Stimulated activated naive B cell treated with anti-CD40 and anti-IgM and Interleukin-4, amounts not matched to agents 10 μg/mL and 1 μg/mL and 100 μg/mL, for 72 hours (primary cell): ENCODE measurements around the gene SUGCT.

Experiments
- ATAC-seq, 2 donors: fragments of 150-1000 bp; cut with Tn5 transposase; replicated peaks; 2 replicates each; pipeline ENCODE4 v1.10.0; 2021; ENCODE audit warnings: moderate library complexity in 1 of 2
- DNase-seq: peaks from one replicate; pipeline ENCODE4 v3.0.0; 2021
- H3K27ac Mint-ChIP-seq: one replicate; pipeline ENCODE4 v1.8.0; 2022; ENCODE audit warnings: mild to moderate bottlenecking, mixed read lengths
- H3K27me3 Mint-ChIP-seq, 2 donors: one replicate each; pipeline ENCODE4 v1.8.0; 2022; ENCODE audit warnings: mixed read lengths in 2 of 2
- H3K36me3 Mint-ChIP-seq, 2 donors: one replicate each; pipeline ENCODE4 v1.8.0; 2022; ENCODE audit warnings: mixed read lengths in 2 of 2, mild to moderate bottlenecking in 1 of 2
- H3K4me1 Mint-ChIP-seq, 2 donors: one replicate each; pipeline ENCODE4 v1.8.0; 2022; ENCODE audit warnings: mixed read lengths in 2 of 2, mild to moderate bottlenecking in 1 of 2
- H3K4me3 Mint-ChIP-seq, 2 donors: one replicate each; pipeline ENCODE4 v1.8.0; 2022; ENCODE audit warnings: mild to moderate bottlenecking in 2 of 2, mixed read lengths in 2 of 2, moderate library complexity in 1 of 2
- H3K9me3 Mint-ChIP-seq, 2 donors: one replicate each; pipeline ENCODE4 v1.8.0; 2022; ENCODE audit warnings: mixed read lengths in 2 of 2, mild to moderate bottlenecking in 1 of 2

SUGCT gene

DNA sequence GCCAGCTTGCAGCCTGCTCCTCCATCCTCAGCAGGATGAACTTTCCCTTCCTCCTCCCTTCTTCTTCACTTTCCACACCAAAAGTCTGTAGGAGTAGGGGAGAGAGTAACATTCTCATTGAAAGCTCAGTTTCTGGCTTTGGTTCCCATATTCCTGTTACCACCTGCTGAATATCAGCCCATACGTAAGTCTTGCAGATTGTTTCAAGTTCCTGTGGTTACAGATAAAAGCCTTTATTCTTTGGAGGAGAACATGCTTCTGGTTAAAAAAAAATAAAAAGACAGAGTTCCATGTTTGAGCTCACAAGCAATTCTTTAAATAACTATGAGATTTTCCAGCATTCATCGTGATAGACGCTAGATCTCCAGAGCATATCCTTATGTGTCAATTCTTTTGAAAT lies 637.3 kb downstream of the SUGCT start:
- Mint-ChIP-seq H3K9me3 (no peaks in the 10 kb centered on the region), H3K27ac (no peak overlapping the region), H3K4me1 (peaks cover 7 to 10% of the 10 kb centered on the region in 2 donors), H3K27me3 (no peaks in the 10 kb centered on the region), H3K4me3 (no peak overlapping the region), H3K36me3 (no peaks in the 10 kb centered on the region)
- DNase-seq: no peak
- no peak for ATAC-seq

DNA sequence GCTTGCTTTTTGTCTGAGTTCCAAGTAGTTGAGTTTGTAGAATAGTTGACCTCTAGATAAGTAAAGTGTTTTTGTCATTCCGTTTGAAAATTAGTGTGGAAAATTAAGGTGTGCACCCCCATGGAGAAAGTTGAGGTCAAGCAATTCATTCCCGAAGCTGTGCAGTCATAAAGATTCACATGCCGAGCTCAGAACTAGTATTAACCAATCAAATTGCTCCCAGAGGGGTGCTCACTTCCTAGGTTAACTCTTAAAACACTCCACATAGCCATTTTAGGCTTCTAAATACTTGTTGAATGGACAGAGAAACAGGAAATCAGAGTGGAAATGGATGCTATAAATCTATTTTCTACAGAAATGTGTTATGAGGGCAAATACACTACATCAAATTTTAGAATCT lies 638.9 kb downstream of the SUGCT start:
- DNase-seq: no peak
- Mint-ChIP-seq H3K36me3 (no peaks in the 10 kb centered on the region), H3K4me1 (peaks cover 14 to 17% of the 10 kb centered on the region in 2 donors), H3K4me3 (no peak overlapping the region), H3K9me3 (no peaks in the 10 kb centered on the region), H3K27me3 (no peaks in the 10 kb centered on the region), H3K27ac (no peak overlapping the region)
- ATAC-seq: no peak

DNA sequence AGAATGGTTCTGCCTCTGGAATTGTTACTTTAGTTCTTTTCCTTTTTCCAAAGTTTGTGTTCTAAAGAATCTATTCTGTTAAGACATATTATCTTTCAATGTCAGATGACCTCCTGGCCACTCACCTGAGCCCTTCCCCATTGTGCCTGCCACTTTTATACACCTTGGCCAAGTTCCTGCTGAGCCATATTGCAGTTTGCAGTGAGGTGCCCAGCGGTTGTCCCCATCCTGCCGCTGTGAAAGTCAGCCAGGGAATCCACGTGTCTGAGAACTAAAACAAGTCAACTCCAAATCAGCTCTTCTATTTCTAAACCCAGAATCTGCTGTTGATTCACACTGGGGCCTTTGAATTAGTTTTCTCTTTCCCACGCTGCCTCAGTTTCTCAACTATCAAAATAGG lies 641.1 kb downstream of the SUGCT start:
- Mint-ChIP-seq H3K4me3 (no peak overlapping the region), H3K27ac (no peak overlapping the region), H3K4me1 (peaks cover 10 to 17% of the 10 kb centered on the region in 2 donors), H3K9me3 (no peaks in the 10 kb centered on the region), H3K27me3 (no peaks in the 10 kb centered on the region), H3K36me3 (no peaks in the 10 kb centered on the region)
- no peak for ATAC-seq
- DNase-seq: no peak

DNA sequence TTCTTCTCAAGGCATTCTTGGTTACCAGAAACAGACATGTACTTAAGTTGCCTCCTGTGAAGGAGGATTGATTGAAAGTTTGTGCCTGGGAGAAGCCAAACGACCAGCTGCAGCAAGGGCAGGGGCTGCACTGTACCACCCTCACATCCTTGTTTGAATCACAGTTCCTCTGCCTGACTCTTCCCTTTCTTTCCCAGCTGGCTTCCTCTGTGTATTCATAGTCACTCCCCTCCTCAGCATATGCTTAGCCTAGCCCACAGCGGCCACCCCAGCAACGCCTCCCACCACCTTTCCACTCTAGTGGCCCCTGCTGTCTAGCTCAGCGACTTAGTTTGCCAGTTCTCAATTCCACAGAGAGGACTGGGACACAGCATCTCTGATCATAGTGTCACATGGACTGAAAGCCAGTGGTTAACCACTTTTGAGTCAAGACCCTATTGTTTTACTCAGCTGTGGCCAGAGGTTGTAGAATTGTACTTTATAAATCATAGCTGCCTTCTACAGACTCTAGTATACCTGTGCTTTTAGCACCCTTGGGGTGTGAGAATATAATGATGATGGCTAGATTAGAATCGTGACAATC lies 643.0 kb downstream of the SUGCT start:
- no peaks in the 10 kb centered on the region for H3K9me3 Mint-ChIP-seq
- H3K4me3 Mint-ChIP-seq: no peak overlapping the region
- H3K27ac Mint-ChIP-seq: no peak overlapping the region
- peak; percentile 46 to 70 for ATAC-seq
- H3K27me3 Mint-ChIP-seq: no peaks in the 10 kb centered on the region
- no peaks in the 10 kb centered on the region for H3K36me3 Mint-ChIP-seq
- peaks cover 11 to 17% of the 10 kb centered on the region in 2 donors for H3K4me1 Mint-ChIP-seq
- no peak for DNase-seq

DNA sequence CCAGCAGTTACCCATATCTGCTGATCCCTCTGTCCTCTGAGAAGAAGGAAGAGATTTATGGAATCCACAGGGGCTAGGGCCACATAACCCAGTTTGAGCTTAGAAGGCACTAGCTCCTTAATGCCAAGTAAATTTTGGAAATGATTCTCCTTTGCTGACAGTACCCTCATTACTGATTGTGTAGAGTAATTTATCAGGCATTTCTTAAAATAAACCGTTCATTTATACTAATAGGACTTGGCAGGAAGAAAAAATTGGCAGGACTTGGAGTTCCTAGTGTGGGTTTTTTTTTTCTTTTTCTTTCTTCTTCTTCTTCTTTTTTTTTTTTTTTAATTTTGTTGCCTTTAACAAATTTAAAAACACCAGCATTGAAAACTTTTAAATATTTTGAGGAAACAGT lies 645.7 kb downstream of the SUGCT start:
- Mint-ChIP-seq H3K4me1 (peaks cover 12 to 17% of the 10 kb centered on the region in 2 donors), H3K27ac (no peak overlapping the region), H3K4me3 (no peak overlapping the region), H3K27me3 (no peaks in the 10 kb centered on the region), H3K36me3 (no peaks in the 10 kb centered on the region), H3K9me3 (no peaks in the 10 kb centered on the region)
- DNase-seq (no peak), ATAC-seq (no peak)

DNA sequence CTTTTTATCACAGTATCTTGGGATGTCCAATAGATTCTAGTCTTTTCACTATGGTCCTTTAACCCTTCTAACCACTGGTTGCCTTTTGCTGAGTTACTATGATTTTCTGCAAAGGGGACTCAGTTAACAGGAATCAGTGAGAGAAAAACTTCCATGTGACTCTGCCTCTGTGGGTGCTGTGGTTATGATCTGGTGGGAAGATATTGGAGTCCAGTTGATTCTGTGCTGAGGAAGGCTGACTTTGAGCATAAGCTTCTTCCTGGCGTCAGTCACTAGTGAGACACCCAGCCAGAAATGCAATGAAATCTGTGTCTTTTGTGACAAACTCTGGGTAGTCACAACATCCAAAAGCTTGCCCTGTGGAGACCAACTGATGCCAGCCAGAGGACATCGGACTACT lies 648.0 kb downstream of the SUGCT start:
- peaks cover 3 to 4% of the 10 kb centered on the region in 2 donors for H3K4me1 Mint-ChIP-seq
- no peaks in the 10 kb centered on the region for H3K36me3 Mint-ChIP-seq
- H3K27me3 Mint-ChIP-seq: no peaks in the 10 kb centered on the region
- DNase-seq: no peak
- no peaks in the 10 kb centered on the region for H3K9me3 Mint-ChIP-seq
- ATAC-seq: no peak
- H3K4me3 Mint-ChIP-seq: no peak overlapping the region
- no peak overlapping the region for H3K27ac Mint-ChIP-seq

DNA sequence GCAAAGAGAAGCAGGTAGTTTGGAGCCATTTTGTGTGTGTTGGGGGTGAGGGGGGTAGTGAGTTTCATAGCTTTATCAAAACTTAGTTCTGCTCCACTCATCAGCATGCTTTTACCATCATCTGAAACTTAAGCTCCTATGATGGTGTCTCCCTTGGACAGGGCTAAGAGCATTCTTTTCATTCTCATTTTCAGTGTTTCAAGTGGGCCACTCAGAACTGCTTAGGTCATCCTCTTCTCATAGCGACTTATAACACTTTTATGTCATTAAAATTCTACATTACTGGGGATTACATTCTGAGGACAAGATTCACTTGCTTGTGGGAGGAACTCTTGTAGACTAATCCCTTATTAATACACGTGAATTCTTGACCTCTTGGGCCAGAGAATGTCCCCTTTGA lies 649.4 kb downstream of the SUGCT start:
- Mint-ChIP-seq H3K27ac (no peak overlapping the region), H3K4me1 (peaks cover 0 to 2% of the 10 kb centered on the region in 2 donors), H3K27me3 (no peaks in the 10 kb centered on the region), H3K36me3 (no peaks in the 10 kb centered on the region), H3K4me3 (no peak overlapping the region), H3K9me3 (no peaks in the 10 kb centered on the region)
- DNase-seq (no peak), ATAC-seq (no peak)

DNA sequence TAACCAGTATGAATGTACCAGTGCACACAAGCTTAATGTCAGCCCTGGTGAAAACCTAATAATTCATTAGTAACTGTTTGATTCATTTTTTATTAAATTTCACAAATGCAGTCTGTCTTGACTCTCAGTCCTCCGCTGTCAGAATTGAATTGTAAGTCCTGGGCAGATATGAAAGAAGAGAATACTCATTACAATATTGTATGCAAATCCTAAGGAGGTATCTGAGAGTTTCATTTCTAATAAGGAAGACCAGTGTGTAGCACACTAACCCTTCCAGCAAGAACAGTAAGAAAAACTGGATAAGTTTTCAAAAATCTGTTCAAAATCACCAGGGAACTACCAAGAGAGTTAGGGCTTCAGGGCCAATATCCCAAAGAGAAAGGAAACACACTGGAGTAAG lies 652.1 kb downstream of the SUGCT start:
- Mint-ChIP-seq H3K4me1 (peaks cover 0 to 2% of the 10 kb centered on the region in 2 donors), H3K9me3 (peaks cover 2 to 4% of the 10 kb centered on the region in 2 donors), H3K36me3 (no peaks in the 10 kb centered on the region), H3K27me3 (no peaks in the 10 kb centered on the region), H3K27ac (no peak overlapping the region), H3K4me3 (no peak overlapping the region)
- DNase-seq (no peak), ATAC-seq (no peak)

DNA sequence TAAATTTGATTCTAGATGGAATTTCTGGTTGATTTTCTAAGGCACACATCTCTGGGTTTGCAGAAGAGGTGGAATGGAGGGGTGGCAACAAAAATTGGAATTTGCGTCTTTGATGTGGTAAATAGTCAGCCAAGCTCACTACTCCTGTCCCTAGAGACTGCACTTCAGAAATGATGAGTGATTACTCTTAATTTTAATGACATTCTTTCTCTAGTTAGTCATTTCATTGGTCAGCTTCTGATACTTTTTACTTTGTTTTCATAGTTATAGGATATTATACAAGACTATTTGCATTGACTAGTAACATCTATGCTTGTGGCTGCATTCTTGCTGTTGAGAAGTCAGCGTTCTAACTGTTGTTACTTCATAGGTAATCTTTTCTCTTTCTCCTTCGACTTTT lies 658.3 kb downstream of the SUGCT start:
- Mint-ChIP-seq H3K4me3 (no peak overlapping the region), H3K9me3 (peaks cover 2 to 4% of the 10 kb centered on the region in 2 donors), H3K4me1 (no peaks in the 10 kb centered on the region), H3K27ac (no peak overlapping the region), H3K27me3 (no peaks in the 10 kb centered on the region), H3K36me3 (no peaks in the 10 kb centered on the region)
- ATAC-seq (no peak), DNase-seq (no peak)

DNA sequence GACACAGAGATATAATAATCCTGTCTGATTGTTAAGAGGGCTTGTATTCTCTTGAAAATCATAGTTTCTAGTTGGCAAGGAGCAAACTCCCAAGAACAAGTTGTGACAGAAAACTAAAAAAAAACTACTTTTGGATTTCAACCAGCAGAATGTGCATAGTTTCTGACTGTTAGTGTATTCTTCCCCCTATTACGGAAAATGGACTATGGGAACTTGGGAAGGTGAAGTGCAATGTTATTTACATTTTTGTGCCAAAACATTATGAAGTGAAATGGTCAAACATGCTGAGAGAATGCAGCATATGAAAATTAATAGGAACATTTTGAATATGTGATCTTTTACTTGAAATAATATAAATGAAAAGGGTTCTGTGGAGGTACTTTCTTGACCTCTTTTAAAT lies 660.8 kb downstream of the SUGCT start:
- H3K27ac Mint-ChIP-seq: no peak overlapping the region
- ATAC-seq: no peak
- no peaks in the 10 kb centered on the region for H3K27me3 Mint-ChIP-seq
- DNase-seq: no peak
- H3K4me1 Mint-ChIP-seq: no peaks in the 10 kb centered on the region
- no peaks in the 10 kb centered on the region for H3K36me3 Mint-ChIP-seq
- H3K9me3 Mint-ChIP-seq: peaks cover 2 to 4% of the 10 kb centered on the region in 2 donors
- no peak overlapping the region for H3K4me3 Mint-ChIP-seq

DNA sequence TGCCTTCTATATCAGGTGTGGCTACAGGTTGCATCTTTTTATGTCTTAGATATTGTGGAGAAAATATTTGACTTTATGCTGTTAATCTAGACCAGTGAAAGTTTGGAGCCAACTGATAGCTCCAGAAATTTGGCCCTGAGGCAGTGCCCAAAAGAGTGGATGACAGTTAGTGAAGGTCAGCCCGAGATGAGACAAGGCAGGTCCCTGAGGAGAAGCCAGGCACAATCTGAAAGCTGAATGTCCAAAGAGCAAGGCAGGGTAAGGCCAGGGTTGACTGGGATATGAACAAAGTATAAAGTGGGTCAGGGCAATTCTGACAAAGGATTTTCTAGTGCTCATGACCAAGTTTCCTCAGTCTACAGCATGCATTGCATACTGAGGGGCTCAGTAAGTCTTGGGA lies 661.9 kb downstream of the SUGCT start:
- Mint-ChIP-seq H3K4me1 (no peaks in the 10 kb centered on the region), H3K36me3 (no peaks in the 10 kb centered on the region)

DNA sequence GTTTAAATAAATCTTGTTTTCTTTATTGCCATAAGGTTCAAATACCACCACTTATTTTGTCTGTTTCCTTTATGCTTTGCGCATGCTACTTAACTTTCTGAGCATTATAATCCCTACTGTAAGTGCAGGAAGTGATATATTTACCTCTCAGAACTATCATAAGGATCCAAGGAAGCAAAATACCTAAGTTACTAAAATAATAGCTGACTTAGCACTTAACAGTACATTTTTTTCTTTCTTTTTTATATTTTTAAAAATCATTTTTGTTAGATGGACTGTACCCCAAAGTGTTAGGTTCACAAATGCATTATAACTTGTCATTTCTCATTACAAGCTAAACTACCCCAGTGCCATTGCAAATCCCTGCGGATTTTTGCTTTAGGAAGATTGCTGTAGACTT lies 663.8 kb downstream of the SUGCT start:
- ATAC-seq (no peak), DNase-seq (no peak)
- Mint-ChIP-seq H3K27ac (no peak overlapping the region), H3K4me3 (no peak overlapping the region), H3K27me3 (no peaks in the 10 kb centered on the region), H3K9me3 (no peaks in the 10 kb centered on the region), H3K4me1 (peaks cover 0 to 5% of the 10 kb centered on the region in 2 donors), H3K36me3 (no peaks in the 10 kb centered on the region)

More for the DNA sequence above, 661.9 kb downstream of the SUGCT start:
- no peak for ATAC-seq
- no peak for DNase-seq
- no peak overlapping the region for H3K4me3 Mint-ChIP-seq
- no peak overlapping the region for H3K27ac Mint-ChIP-seq
- no peaks in the 10 kb centered on the region for H3K27me3 Mint-ChIP-seq
- H3K9me3 Mint-ChIP-seq: peaks cover 0 to 2% of the 10 kb centered on the region in 2 donors

DNA sequence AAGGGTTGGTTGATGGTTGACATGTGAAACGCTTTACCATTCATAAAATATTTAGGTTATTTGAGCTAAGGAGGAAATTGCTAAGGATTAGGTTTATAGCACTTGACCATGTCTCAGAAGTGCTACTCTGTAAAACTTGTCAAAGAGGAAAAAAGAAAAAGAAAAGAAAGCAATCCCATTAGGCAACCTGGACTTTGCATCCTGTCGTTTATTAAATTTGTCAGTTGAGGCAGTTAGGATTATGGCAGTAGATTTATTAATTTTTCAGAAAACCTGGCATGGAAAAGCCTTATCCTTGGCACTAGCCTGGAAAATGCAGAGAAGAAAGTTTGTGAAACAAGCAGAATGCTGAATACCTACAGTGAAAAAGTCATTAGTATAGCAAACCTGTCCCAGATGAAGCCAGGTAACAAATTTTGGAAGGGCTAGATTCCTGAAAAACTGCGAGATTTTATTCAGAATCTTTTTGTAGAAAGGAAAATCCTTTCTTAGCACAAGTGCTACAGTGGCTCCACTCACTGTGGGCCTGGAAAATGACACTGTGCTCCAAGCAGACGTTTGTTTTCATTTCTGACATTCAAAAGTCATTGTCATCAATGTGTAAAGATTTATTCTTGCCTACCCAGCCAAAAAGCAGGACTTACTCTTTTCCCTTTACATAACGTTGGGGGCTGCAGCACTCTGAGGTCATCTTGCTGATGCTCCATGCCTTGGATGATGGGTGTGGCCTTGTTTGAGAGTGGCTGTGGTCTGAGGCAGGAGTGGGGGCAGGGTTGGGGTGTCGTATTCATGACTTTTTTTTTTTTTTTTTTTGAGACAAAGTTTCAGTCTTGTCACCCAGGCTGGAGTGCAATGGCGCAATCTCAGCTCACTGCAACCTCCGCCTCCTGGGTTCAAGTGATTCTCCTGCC lies 664.9 kb downstream of the SUGCT start:
- DNase-seq: no peak
- H3K36me3 Mint-ChIP-seq: no peaks in the 10 kb centered on the region
- no peak overlapping the region for H3K4me3 Mint-ChIP-seq
- no peaks in the 10 kb centered on the region for H3K27me3 Mint-ChIP-seq
- no peak overlapping the region for H3K27ac Mint-ChIP-seq
- H3K9me3 Mint-ChIP-seq: no peaks in the 10 kb centered on the region
- no peak for ATAC-seq
- peaks cover 0 to 5% of the 10 kb centered on the region in 2 donors for H3K4me1 Mint-ChIP-seq

DNA sequence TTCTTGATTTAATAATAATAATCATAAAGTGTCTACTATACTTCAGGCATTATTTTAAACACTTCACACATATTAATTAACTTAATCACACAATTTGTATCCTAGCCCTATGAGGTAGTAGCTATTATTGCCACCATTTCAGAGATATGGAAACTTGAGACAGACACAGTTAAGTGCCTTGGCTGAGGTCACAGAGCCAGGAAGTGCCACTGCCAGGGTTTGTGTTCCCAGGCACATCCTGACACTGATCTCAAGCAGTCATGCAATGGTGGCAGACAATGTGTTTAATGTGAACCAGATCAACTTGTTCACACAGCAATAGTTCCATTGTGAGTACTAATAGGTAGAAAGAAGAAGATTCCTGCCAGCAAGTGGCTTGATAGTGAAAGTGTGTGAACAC lies 666.0 kb downstream of the SUGCT start:
- Mint-ChIP-seq H3K27ac (no peak overlapping the region), H3K36me3 (no peaks in the 10 kb centered on the region), H3K9me3 (no peaks in the 10 kb centered on the region), H3K4me1 (peaks cover 0 to 5% of the 10 kb centered on the region in 2 donors), H3K27me3 (no peaks in the 10 kb centered on the region), H3K4me3 (no peak overlapping the region)
- ATAC-seq (no peak), DNase-seq (no peak)

DNA sequence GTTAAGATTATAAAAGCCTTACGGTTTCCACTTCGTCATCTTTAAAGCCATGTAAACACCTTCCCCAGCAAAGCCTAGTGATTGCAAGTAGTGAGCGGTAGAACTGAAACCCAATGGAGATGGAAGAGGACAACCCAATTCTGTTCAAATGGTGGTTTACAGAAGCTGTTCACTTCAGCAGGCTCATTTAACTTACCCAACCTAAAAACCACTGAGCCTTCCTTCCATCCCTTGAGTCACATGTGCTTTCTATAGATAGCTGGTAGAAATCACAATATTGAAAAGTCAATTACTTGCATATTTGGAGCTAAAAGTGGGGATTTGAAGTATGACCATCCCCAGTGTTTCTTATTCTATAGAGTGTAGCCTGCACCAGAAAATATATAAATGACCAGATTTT lies 667.7 kb downstream of the SUGCT start:
- DNase-seq: no peak
- Mint-ChIP-seq H3K27me3 (no peaks in the 10 kb centered on the region), H3K4me3 (no peak overlapping the region), H3K27ac (no peak overlapping the region), H3K36me3 (no peaks in the 10 kb centered on the region), H3K9me3 (no peaks in the 10 kb centered on the region), H3K4me1 (peaks cover 6 to 17% of the 10 kb centered on the region in 2 donors)
- ATAC-seq: no peak
